Smooth muscle cell (in vitro differentiated cells): ENCODE data around the gene KLHL26. TPM values are rescaled to one million over a fixed set of nuclear protein-coding genes. Genes with fewer than 3 reads are reported as not detected.
A peak's percentile ranks its signal among the peaks of the same experiment; 100 is the strongest.

Experiments used
- DNase-seq: peaks from one replicate; lab custom pipeline; 2025; ENCODE audit not compliant: unreplicated experiment; lab: John Stamatoyannopoulos, UW
- H2AFZ ChIP-seq: fragments of 200-600 bp; sonication (generic); 2 replicates; pipeline ENCODE4 v1.6.0; 2016; ENCODE audit warnings: antibody characterized with exemption, low read depth, mild to moderate bottlenecking
- H3F3A ChIP-seq: fragments of 200-600 bp; sonication (generic); 2 replicates; pipeline ENCODE4 v1.6.0; 2017; ENCODE audit warnings: antibody characterized with exemption, low read depth
- H3K27ac ChIP-seq: fragments of 200-600 bp; sonication (generic); 2 replicates; pipeline ENCODE4 v1.5.1; 2016; ENCODE audit warnings: low read depth, mild to moderate bottlenecking
- H3K27me3 ChIP-seq: fragments of 200-600 bp; sonication (generic); 2 replicates; pipeline ENCODE4 v1.6.1; 2016; ENCODE audit warnings: low read depth, mild to moderate bottlenecking
- H3K36me3 ChIP-seq: fragments of 200-600 bp; sonication (generic); 2 replicates; pipeline ENCODE4 v1.5.1; 2016; ENCODE audit warnings: low read depth
- H3K4me1 ChIP-seq: fragments of 200-600 bp; sonication (generic); 2 replicates; pipeline ENCODE4 v1.5.1; 2016; ENCODE audit warnings: low read depth
- H3K4me2 ChIP-seq: fragments of 200-600 bp; sonication (generic); 2 replicates; pipeline ENCODE4 v1.6.0; 2016; ENCODE audit warnings: mild to moderate bottlenecking
- H3K4me3 ChIP-seq: fragments of 200-600 bp; sonication (generic); 2 replicates; pipeline ENCODE4 v1.5.1; 2016; ENCODE audit warnings: mild to moderate bottlenecking
- H3K79me2 ChIP-seq: fragments of 200-600 bp; sonication (generic); 2 replicates; pipeline ENCODE4 v1.6.0; 2016; ENCODE audit warnings: low read depth, mild to moderate bottlenecking
- H3K9ac ChIP-seq: fragments of 200-600 bp; sonication (generic); 2 replicates; pipeline ENCODE4 v1.6.0; 2016; ENCODE audit warnings: low read depth
- H3K9me3 ChIP-seq: fragments of 200-600 bp; sonication (generic); replicated peaks from 2 replicates; pipeline ENCODE4 v1.5.1; 2016; ENCODE audit warnings: low read depth
- H4K20me1 ChIP-seq: fragments of 200-600 bp; sonication (generic); 2 replicates; pipeline ENCODE4 v1.6.0; 2016; ENCODE audit warnings: low read depth
- WGBS: methylation state at CpG from one replicate; pipeline ENCODE4 v1.1.7; 2016; ENCODE audit warnings: low lambda C conversion rate; 5-methylcytosine and 5-hydroxymethylcytosine counted together
- polyA plus RNA-seq: library from polyadenylated mRNA; unstranded; fragments of >200 nt; fragmentation: Nextera tagmentation; extraction: Ambion mirVana; gene quantifications from 2 replicates; pipeline ENCODE4 v1.2.1, GENCODE V29; 2016
- total RNA-seq: library from RNA; depleted of rRNA; stranded (reverse); fragments of >200 nt; gene quantifications from 2 replicates; pipeline ENCODE4 v1.2.3, GENCODE V29; 2014
- TF ChIP-seq, protein P1 (sequence below): fragments of 200-600 bp; sonication (generic); IDR thresholded peaks from 2 replicates; pipeline ENCODE4 v1.5.1; 2017; ENCODE audit warnings: borderline replicate concordance, mild to moderate bottlenecking, antibody characterized with exemption; ENCODE audit not compliant: insufficient read depth, poor library complexity, severe bottlenecking

The KLHL26 gene
- total and polyA plus RNA-seq, 2 experiments from 2014 or later: 3.9 to 7.6 TPM

DNA sequence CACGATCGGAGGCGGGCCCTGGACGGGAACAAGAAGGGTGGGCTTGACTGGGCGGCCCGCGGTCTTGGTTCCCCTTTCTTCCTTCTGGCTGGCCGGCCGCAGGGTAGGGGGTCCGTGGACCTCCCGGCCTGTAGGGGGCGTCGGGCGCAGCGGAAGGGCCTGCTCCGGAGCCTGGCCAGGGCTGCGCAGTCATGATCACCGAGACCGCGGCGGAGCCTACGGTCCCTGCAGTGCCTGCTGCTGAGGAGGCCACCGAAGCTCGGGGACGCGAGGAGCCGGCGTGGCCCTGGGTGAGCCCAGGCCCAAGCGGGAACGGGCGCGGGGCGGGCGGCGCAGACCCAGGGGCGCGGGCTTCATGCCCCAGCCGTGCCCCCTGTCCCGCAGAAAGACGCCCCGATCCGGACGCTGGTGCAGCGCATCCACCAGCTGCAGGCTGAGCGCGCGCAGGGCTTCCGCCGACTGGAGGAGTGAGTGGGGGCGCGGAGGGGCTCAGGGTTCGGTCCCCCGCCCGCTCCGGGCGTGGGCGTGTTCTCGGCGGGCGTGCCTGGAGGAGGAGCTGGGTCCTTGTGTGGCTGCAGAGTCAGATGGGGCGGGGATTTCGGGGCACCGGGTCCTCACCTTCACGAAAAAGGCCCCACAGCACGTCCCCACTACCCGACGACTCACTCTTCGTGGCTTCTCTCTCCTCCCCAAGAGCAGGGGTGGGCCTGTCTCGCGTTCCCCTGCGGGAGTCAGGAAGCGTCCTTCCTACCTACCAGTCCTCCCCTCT is 48.0 kb upstream of the KLHL26 start, which contains the start of gene REX1BD:
Gene REX1BD (plus strand): TSS at position 188 of the 769 bp plus-strand sequence. CDS start 4 bp downstream, at position 192.
- H3K9me3 ChIP-seq: no peaks in the 10 kb centered on the region
- H3K27ac ChIP-seq: peak within 1 kb of the TSS; percentile 71
- H3K36me3 ChIP-seq: no peaks in the 10 kb centered on the region
- peak within 1 kb of the TSS; percentile 95 for H3K4me3 ChIP-seq
- no peaks in the 10 kb centered on the region for H3K79me2 ChIP-seq
- DNase-seq: peak; percentile 77
- H3K9ac ChIP-seq: peak within 1 kb of the TSS; percentile 54
- 1% methylated on average over 47 of the region's 72 CpGs for WGBS
- peaks cover 33% of the 10 kb centered on the region for H3F3A ChIP-seq
- H3K27me3 ChIP-seq: no peaks in the 10 kb centered on the region
- H3K4me2 ChIP-seq: peak within 1 kb of the TSS; percentile 96
- peak within 1 kb of the TSS; percentile 87 for H2AFZ ChIP-seq
- H3K4me1 ChIP-seq: no peaks in the 10 kb centered on the region
- TF ChIP-seq, protein P1, sequence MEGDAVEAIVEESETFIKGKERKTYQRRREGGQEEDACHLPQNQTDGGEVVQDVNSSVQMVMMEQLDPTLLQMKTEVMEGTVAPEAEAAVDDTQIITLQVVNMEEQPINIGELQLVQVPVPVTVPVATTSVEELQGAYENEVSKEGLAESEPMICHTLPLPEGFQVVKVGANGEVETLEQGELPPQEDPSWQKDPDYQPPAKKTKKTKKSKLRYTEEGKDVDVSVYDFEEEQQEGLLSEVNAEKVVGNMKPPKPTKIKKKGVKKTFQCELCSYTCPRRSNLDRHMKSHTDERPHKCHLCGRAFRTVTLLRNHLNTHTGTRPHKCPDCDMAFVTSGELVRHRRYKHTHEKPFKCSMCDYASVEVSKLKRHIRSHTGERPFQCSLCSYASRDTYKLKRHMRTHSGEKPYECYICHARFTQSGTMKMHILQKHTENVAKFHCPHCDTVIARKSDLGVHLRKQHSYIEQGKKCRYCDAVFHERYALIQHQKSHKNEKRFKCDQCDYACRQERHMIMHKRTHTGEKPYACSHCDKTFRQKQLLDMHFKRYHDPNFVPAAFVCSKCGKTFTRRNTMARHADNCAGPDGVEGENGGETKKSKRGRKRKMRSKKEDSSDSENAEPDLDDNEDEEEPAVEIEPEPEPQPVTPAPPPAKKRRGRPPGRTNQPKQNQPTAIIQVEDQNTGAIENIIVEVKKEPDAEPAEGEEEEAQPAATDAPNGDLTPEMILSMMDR: peak; percentile 79
- peaks cover 18% of the 10 kb centered on the region for H4K20me1 ChIP-seq

DNA sequence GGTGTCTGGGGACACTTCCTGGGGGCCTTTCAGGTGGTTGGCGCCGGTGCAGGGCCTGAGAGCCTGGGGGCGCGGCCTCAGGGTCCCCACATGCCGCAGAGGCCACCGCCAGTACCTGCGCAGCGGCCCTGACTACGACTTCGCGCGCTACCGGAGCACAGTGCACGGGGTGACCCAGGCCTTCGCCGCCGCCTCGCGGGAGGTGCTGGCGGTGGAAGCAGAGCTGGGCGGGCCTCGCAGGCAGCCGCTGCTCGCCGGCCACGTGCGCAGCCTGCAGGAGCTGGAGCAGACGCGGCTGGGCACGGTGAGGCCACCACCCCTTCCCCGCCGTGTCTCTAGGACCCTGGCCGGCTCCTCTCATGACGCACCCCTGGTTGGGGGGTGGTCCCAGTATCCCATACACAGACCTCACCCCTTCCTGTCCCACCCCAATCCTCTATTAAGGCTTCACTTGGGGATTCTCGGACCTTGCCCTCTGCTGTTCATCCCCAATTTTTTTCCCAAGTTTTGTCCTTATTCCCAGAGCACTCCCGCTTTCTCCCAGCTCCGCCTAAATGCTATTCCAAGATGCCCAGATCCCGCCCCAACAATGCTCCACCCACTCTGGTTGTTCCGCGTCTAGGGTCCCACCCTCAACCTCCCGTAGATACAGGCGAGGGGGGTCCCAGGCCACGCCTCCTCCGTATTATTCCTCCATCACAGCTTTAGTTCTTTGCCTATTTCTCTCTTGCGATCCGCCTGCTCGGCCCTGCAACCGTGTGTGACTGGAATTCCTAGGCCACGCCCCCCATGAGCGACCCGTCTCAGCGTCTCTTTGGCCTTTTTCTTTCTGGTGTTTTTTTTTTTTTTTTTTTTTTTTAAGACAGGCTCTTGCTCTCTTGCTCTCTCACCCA is 47.2 kb upstream of the KLHL26 start:
- H3K4me3 ChIP-seq: peak overlapping the region; percentile 95
- TF ChIP-seq, protein P1: no peak
- 1% methylated on average over 49 of the region's 52 CpGs for WGBS
- peaks cover 2% of the 10 kb centered on the region for H3K4me1 ChIP-seq
- no peaks in the 10 kb centered on the region for H3K79me2 ChIP-seq
- no peaks in the 10 kb centered on the region for H3K27me3 ChIP-seq
- peak; percentile 62 for DNase-seq
- H3K9ac ChIP-seq: peak overlapping the region; percentile 54
- H3K9me3 ChIP-seq: no peaks in the 10 kb centered on the region
- peaks cover 22% of the 10 kb centered on the region for H4K20me1 ChIP-seq
- peak overlapping the region; percentile 96 for H3K4me2 ChIP-seq
- no peaks in the 10 kb centered on the region for H3K36me3 ChIP-seq
- H3K27ac ChIP-seq: peak overlapping the region; percentile 71
- peak overlapping the region; percentile 87 for H2AFZ ChIP-seq
- H3F3A ChIP-seq: peaks cover 35% of the 10 kb centered on the region

DNA sequence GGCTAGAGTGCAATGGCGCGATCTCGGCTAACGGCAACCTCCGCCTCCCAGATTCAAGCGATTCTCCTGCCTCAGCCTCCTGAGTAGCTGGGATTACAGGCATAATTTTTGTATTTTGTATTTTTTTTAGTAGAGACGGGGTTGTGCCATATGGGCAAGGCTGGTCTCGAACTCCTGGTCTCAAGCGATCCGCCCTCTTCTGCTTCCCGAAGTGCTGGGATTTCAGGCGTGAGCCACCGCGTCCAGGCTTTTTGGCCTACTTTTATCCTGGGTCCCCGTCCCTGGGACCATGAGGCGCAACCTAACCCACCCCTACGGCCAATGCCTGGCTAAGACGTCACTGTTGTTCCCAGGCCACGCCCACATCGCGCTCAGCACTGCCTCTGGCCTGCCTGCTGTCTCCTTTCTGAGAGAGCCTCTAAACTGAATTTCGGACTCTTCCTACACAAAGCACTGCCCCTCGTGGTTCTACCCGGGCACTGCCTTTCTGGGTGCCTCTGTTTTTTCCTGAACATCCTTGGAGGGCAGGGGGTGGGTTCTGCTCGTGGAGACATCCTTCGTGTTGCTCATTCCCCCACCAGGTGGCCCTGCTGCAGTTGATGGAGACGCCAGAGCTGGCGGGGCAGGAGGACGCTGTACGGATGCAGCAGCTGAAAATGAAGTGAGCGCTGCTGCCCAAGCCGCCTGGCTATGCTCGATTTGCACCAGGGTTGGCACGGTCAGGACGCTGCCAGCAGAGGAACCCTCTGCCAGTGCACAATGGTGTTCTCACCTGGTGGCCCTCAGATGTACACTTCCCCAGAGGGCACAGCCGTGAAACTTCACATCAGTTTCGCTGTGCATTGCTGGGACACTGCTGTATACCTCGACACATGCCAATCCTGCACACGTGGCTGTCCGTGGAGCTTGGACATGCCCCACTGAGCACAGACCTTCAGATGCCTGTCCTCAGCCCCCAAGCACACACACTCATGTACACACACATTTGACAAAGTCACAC is 46.3 kb upstream of the KLHL26 start:
- peak overlapping the region; percentile 71 for H3K27ac ChIP-seq

More for the DNA sequence above, 46.3 kb upstream of the KLHL26 start:
- TF ChIP-seq, protein P1: peak; percentile 55
- Histone ChIP-seq H3K27me3 (no peaks in the 10 kb centered on the region), H3K4me3 (peak overlapping the region; percentile 95), H3F3A (peaks cover 39% of the 10 kb centered on the region), H3K4me2 (peak overlapping the region; percentile 96), H3K9me3 (no peaks in the 10 kb centered on the region), H3K79me2 (no peaks in the 10 kb centered on the region), H4K20me1 (peaks cover 31% of the 10 kb centered on the region), H3K36me3 (no peaks in the 10 kb centered on the region), H3K4me1 (peaks cover 10% of the 10 kb centered on the region), H3K9ac (no peak overlapping the region), H2AFZ (no peak overlapping the region)
- DNase-seq: peak; percentile 63
- WGBS: 33% methylated on average over 40 of the region's 40 CpGs
